HL-60 (cell line): Measurements from ENCODE around the gene RPH3AL.

Experiments
- DNase-seq, 2 experiments: peaks; one replicate each; pipeline ENCODE4 v3.0.0-alpha.2; 2010 to 2020; ENCODE audit warnings: low read depth in 1 of 2, low spot score in 1 of 2
- H3K27ac ChIP-seq: fragments of 250-450 bp; sonication (Bioruptor Pico); replicated peaks from 2 replicates; pipeline ENCODE4 v1.5.1; 2020; ENCODE audit warnings: mild to moderate bottlenecking, moderate library complexity
- H3K27me3 ChIP-seq: fragments of 250-450 bp; sonication (Bioruptor Pico); 2 replicates; pipeline ENCODE4 v1.5.1; 2021; ENCODE audit warnings: mild to moderate bottlenecking, moderate library complexity; ENCODE audit not compliant: insufficient read depth, poor library complexity, severe bottlenecking
- H3K4me3 ChIP-seq: replicated peaks from 2 replicates; pipeline ENCODE4 v1.5.1; 2011; ENCODE audit warnings: mild to moderate bottlenecking, control low read depth, low read length; ENCODE audit not compliant: insufficient read depth
- GABPA ChIP-seq: IDR thresholded peaks from 2 replicates; pipeline ENCODE4 v1.6.1; 2012; ENCODE audit warnings: low read depth
- POLR2AphosphoS5 ChIP-seq: IDR thresholded peaks from 2 replicates; pipeline ENCODE4 v1.6.1; 2012; ENCODE audit warnings: low read depth
- SPI1 ChIP-seq: IDR thresholded peaks from 2 replicates; pipeline ENCODE4 v1.6.1; 2012; ENCODE audit warnings: low read depth, mild to moderate bottlenecking, borderline replicate concordance
- TF ChIP-seq, protein P1 (sequence below): IDR thresholded peaks from 2 replicates; pipeline ENCODE4 v1.6.1; 2012; ENCODE audit warnings: low read depth; ENCODE audit not compliant: insufficient replicate concordance
- TF ChIP-seq, protein P2 (sequence below): IDR thresholded peaks from one replicate; pipeline ENCODE4 v1.5.1; 2011; ENCODE audit warnings: low read length, control low read depth, inconsistent platforms; ENCODE audit not compliant: insufficient read depth

The RPH3AL gene

DNA sequence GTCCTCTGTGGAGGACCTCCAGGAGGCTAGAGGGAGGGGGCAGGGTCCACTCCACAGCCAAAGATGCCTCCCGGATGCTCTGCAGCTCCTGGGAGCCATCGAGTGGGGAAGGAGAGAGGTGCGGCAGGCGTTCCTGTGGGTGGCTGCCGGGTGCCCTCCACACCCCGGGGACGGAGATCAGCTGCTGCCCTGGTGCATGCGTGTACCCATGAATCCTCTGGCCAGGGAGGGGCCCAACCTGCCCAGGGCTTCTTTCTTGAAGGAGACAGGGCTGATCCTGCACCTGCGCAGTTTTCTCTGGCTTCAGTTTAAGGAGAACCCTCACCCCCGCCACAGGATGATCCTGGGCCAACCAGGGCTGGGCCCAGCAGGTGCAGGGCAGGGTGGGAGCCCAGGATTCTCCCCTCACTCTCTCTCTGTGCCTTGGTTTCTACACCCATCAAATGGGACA lies 137.7 kb downstream of the RPH3AL start:
- H3K4me3 ChIP-seq = no peak overlapping the region
- no peak overlapping the region for H3K27ac ChIP-seq
- no peak for TF ChIP-seq GABPA
- no peak for TF ChIP-seq POLR2AphosphoS5
- TF ChIP-seq, protein P1, sequence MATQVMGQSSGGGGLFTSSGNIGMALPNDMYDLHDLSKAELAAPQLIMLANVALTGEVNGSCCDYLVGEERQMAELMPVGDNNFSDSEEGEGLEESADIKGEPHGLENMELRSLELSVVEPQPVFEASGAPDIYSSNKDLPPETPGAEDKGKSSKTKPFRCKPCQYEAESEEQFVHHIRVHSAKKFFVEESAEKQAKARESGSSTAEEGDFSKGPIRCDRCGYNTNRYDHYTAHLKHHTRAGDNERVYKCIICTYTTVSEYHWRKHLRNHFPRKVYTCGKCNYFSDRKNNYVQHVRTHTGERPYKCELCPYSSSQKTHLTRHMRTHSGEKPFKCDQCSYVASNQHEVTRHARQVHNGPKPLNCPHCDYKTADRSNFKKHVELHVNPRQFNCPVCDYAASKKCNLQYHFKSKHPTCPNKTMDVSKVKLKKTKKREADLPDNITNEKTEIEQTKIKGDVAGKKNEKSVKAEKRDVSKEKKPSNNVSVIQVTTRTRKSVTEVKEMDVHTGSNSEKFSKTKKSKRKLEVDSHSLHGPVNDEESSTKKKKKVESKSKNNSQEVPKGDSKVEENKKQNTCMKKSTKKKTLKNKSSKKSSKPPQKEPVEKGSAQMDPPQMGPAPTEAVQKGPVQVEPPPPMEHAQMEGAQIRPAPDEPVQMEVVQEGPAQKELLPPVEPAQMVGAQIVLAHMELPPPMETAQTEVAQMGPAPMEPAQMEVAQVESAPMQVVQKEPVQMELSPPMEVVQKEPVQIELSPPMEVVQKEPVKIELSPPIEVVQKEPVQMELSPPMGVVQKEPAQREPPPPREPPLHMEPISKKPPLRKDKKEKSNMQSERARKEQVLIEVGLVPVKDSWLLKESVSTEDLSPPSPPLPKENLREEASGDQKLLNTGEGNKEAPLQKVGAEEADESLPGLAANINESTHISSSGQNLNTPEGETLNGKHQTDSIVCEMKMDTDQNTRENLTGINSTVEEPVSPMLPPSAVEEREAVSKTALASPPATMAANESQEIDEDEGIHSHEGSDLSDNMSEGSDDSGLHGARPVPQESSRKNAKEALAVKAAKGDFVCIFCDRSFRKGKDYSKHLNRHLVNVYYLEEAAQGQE = no peak
- TF ChIP-seq SPI1 = no peak
- TF ChIP-seq, protein P2, sequence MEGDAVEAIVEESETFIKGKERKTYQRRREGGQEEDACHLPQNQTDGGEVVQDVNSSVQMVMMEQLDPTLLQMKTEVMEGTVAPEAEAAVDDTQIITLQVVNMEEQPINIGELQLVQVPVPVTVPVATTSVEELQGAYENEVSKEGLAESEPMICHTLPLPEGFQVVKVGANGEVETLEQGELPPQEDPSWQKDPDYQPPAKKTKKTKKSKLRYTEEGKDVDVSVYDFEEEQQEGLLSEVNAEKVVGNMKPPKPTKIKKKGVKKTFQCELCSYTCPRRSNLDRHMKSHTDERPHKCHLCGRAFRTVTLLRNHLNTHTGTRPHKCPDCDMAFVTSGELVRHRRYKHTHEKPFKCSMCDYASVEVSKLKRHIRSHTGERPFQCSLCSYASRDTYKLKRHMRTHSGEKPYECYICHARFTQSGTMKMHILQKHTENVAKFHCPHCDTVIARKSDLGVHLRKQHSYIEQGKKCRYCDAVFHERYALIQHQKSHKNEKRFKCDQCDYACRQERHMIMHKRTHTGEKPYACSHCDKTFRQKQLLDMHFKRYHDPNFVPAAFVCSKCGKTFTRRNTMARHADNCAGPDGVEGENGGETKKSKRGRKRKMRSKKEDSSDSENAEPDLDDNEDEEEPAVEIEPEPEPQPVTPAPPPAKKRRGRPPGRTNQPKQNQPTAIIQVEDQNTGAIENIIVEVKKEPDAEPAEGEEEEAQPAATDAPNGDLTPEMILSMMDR = no peak
- no peaks in the 10 kb centered on the region for H3K27me3 ChIP-seq
- DNase-seq = no peak

DNA sequence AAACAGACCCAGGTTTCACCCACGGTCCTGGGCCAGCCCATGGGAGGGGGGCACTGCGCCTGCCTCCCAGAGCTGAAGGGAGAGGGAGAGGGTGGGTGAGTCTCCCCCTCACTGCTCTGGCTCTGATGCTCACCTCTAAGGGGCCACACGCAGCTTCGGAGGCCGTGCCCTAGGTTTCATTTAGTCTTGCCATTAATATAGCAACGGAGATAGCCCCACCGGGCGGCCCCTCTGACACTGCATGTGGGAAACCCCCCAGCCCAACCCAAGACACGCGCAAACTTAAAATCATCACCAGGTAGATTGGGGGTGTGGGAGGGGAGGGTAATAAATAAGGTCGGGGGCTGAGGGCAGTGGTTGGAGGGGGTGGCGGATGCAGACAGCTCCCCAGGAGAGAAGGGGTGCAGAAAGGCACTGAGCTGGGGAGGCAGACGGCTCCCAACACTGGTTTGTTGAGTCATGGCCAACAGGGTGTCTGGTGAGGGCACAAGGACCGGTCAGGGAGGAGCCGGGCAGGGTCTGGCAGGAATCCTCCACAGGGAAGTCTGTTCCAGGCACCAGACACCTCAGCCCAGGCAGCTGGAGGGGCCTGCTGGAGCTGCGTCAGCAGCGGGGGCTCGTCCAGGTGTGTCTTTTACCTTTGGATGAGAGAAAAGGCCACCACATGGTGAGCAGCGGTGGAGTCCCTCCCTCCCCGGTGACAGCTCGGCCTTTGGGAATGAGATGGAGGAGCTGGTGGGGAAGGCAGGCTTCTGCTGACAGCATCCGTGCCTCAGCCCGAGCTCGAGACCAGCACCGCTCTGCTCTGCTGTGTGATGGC lies 139.1 kb downstream of the RPH3AL start:
- Histone ChIP-seq H3K27me3 (no peaks in the 10 kb centered on the region), H3K4me3 (no peak overlapping the region), H3K27ac (no peak overlapping the region)
- TF ChIP-seq, protein P2 = no peak
- no peak for TF ChIP-seq SPI1
- no peak for TF ChIP-seq POLR2AphosphoS5
- TF ChIP-seq GABPA = no peak
- TF ChIP-seq, protein P1 = no peak
- no peak for DNase-seq

DNA sequence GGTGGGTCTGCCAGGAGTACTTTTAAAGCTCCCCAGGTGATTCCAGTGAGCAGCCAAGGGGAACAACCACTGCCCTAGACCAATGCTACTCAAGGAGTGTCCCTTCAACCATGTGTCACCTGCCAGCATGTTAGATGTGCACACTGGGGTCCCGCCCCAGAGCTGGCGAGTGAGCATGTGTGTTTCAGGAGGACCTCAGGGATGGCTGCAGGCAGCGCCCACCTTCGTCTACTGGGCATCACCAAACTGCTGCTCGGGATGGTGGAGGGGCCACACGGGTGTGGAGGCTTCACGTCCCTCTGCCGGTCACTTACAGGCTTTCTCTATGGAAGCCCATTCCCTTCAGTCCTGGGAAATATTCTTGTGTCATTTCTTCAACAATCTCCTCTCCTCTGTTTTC lies 142.2 kb downstream of the RPH3AL start:
- H3K27me3 ChIP-seq = no peaks in the 10 kb centered on the region
- TF ChIP-seq, protein P2 = no peak
- TF ChIP-seq POLR2AphosphoS5 (no peak), SPI1 (no peak), GABPA (no peak)
- TF ChIP-seq, protein P1 = no peak
- H3K27ac ChIP-seq = no peak overlapping the region
- H3K4me3 ChIP-seq = no peak overlapping the region
- no peak for DNase-seq
